Measurements from ENCODE around the gene KRT86.
"Not testable (repeated sequence)": the region's sequence is repeated elsewhere in the genome, so short reads cannot be mapped to it uniquely, and the experiment has no call there.

Gene KRT86

GRCh38 chr12:52280796-52281560, 6.5 kb downstream of the KRT86 start:
- Histone ChIP-seq H3K4me1 (ENCODE audit: control insufficient read depth, insufficient read depth, low read length) (no peaks in the 10 kb centered on the region), H3K36me3 (ENCODE audit: control insufficient read depth, insufficient read depth, low read length) (no peaks in the 10 kb centered on the region), H3K4me3 (ENCODE audit: low read depth, low read length) (no peak overlapping the region), H3K9me3 (ENCODE audit: control insufficient read depth, insufficient read depth, low read length) (no peaks in the 10 kb centered on the region), H3K27me3 (ENCODE audit: control insufficient read depth, insufficient read depth, low read length) (peaks cover 21% of the 10 kb centered on the region), H3K9ac (ENCODE audit: low read depth, low read length) (no peak overlapping the region)

GRCh38 chr12:52284562-52285171, 10.2 kb downstream of the KRT86 start:
- Histone ChIP-seq H3K4me1 (ENCODE audit: control insufficient read depth, insufficient read depth, low read length) (no peaks in the 10 kb centered on the region), H3K36me3 (ENCODE audit: control insufficient read depth, insufficient read depth, low read length) (no peaks in the 10 kb centered on the region), H3K27me3 (ENCODE audit: control insufficient read depth, insufficient read depth, low read length) (no peaks in the 10 kb centered on the region), H3K9me3 (ENCODE audit: control insufficient read depth, insufficient read depth, low read length) (no peaks in the 10 kb centered on the region), H3K9ac (ENCODE audit: low read depth, low read length) (no peak overlapping the region), H3K4me3 (ENCODE audit: low read depth, low read length) (no peak overlapping the region)

DNA sequence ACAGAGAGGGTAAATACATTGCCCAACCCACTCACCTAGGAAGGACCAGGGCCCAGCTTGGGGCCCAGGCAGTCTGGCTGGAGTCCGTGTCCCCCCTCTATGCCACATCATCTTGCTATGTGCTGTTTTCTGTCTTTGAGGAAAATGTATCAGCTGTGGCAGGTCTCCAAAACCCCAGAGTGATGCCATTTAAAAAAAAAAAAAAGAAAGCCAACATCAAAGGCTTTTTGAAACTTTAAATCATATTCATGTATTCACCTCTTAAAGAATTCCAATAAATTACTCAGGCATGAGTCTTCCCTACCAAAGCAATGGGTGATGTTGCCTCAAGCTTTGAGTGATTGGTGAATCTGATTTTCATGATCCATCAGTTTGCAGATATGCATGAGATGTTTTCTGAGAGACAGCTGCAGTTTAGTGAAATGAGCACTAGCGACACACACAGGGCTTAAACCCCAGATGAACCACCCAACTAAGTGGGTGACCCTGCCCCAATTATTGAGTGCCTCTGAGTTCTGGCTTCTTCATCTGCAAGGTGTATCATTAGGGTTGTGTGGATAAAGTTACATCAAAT, 10.8 kb downstream of the KRT86 start:
- Histone ChIP-seq H3K9ac (ENCODE audit: low read depth, low read length) (no peak overlapping the region), H3K9me3 (ENCODE audit: control insufficient read depth, insufficient read depth, low read length) (no peaks in the 10 kb centered on the region), H3K36me3 (ENCODE audit: control insufficient read depth, insufficient read depth, low read length) (no peaks in the 10 kb centered on the region), H3K4me3 (ENCODE audit: low read depth, low read length) (no peak overlapping the region), H3K4me1 (ENCODE audit: control insufficient read depth, insufficient read depth, low read length) (no peaks in the 10 kb centered on the region), H3K27me3 (ENCODE audit: control insufficient read depth, insufficient read depth, low read length) (no peaks in the 10 kb centered on the region)

- H3K36me3 ChIP-seq (ENCODE audit: control insufficient read depth, insufficient read depth, low read length), result no peaks in the 10 kb centered on the region
- H3K9ac ChIP-seq (ENCODE audit: low read depth, low read length), result no peak overlapping the region
- H3K27me3 ChIP-seq (ENCODE audit: control insufficient read depth, insufficient read depth, low read length), result no peaks in the 10 kb centered on the region
- H3K4me3 ChIP-seq (ENCODE audit: low read depth, low read length), result no peak overlapping the region
- H3K4me1 ChIP-seq (ENCODE audit: control insufficient read depth, insufficient read depth, low read length), result no peaks in the 10 kb centered on the region
- H3K9me3 ChIP-seq (ENCODE audit: control insufficient read depth, insufficient read depth, low read length), result no peaks in the 10 kb centered on the region
These were observed 11.5 kb downstream of the KRT86 start for GRCh38 chr12:52285851-52286530.

- not testable (repeated sequence) for H3K4me3 ChIP-seq (ENCODE audit: low read depth, low read length); H3K4me1 ChIP-seq (ENCODE audit: control insufficient read depth, insufficient read depth, low read length); H3K27me3 ChIP-seq (ENCODE audit: control insufficient read depth, insufficient read depth, low read length)
These were observed 12.7 kb downstream of the KRT86 start for GRCh38 chr12:52286857-52287785.

DNA sequence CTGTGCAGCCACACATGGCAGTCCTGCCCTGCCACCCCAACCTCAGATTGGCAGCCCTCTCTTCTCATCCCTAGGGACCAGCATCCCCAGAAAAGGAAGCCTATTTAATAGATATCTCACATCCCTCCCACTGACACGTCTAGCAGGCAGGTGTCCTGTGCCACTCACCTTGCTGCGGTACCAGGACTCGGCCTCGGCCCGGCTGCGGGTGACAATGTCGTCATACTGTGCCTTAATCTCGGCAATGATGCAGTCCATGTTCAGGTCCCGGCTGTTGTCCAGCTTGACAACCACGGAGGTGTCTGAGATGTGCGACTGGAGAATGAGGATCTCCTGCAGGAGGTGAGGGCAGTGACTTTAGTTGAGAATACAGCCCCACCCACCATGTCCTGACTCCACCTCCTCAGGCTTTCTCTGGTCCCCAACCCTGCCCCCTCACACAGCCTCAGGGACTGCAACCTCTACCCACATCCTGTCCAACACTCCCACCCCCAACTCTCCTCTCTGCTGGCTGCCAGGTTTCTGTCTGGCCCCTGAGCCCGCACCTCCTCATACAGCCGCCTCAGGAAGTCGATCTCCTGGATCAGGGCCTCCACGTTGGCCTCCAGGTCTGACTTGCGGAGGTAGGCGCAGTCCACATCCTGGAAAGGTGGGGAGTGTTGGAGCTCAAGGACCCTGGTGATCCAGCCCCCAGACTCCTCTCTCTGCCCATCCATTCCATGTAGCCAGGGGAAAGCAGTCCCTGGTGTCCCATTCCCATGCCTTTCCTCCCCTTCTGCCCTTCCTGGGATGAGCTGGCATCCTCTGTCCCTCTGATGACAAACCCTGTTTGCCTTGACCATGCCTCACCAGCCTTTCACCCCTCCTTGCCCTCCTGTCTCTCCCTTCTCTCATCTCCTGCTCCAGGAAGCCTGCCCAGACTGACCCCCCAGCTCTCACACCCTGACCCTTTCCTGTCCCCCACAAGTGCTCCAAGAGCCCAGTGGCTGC, 13.7 kb downstream of the KRT86 start:
- not testable (repeated sequence) for H3K9ac ChIP-seq (ENCODE audit: low read depth, low read length); H3K4me3 ChIP-seq (ENCODE audit: low read depth, low read length); H3K27me3 ChIP-seq (ENCODE audit: control insufficient read depth, insufficient read depth, low read length); H3K36me3 ChIP-seq (ENCODE audit: control insufficient read depth, insufficient read depth, low read length); H3K4me1 ChIP-seq (ENCODE audit: control insufficient read depth, insufficient read depth, low read length); H3K9me3 ChIP-seq (ENCODE audit: control insufficient read depth, insufficient read depth, low read length)

More at GRCh38 chr12:52286857-52287785, 12.7 kb downstream of the KRT86 start:
- H3K36me3 ChIP-seq (ENCODE audit: control insufficient read depth, insufficient read depth, low read length); H3K9me3 ChIP-seq (ENCODE audit: control insufficient read depth, insufficient read depth, low read length); H3K9ac ChIP-seq (ENCODE audit: low read depth, low read length): not testable (repeated sequence)

- not testable (repeated sequence) for H3K9me3 ChIP-seq (ENCODE audit: control insufficient read depth, insufficient read depth, low read length); H3K9ac ChIP-seq (ENCODE audit: low read depth, low read length)
These were observed 16.2 kb downstream of the KRT86 start for GRCh38 chr12:52290483-52291134.

DNA sequence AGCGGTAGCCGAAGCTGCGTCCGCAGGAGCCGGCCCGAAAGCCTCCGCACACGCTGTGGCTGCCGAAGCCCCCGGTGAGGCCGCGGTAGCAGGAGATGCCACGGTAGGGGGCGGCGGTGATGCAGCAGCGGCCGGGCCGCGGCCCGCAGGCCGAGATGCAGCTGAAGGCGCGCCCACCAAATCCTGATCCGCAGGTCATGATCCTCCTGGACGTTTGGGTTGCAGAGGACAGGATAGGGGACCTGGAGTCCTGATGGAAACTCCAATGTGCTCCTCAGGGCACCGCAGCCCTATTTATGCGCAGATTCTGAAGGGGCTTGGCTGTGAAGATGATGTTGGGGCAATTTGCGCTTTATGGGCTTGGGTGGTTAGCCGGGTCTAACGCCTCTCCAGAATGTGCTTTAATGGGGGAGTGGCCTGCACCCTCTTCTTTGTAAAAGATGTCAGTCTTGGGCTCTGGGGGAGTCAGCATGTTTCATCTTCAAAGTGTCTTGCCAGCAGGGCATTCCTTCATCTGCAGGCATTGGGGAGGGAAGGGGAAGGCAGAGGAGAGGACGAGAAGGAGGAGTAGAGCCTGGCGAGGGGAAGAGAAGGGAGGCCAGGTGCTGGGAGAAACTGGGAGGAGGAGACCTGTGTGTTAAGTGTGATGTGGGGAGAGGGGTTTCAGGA, 17.0 kb downstream of the KRT86 start, which contains the start of gene KRT81:
Gene KRT81 (minus strand): TSS at position 268 of the 669 bp plus-strand sequence. CDS start 69 bp downstream, at position 199.
- Histone ChIP-seq H3K9me3 (ENCODE audit: control insufficient read depth, insufficient read depth, low read length) (no peaks in the 10 kb centered on the region), H3K4me1 (ENCODE audit: control insufficient read depth, insufficient read depth, low read length) (no peaks in the 10 kb centered on the region), H3K27me3 (ENCODE audit: control insufficient read depth, insufficient read depth, low read length) (no peaks in the 10 kb centered on the region), H3K4me3 (ENCODE audit: low read depth, low read length) (no peak within 1 kb of the TSS), H3K36me3 (ENCODE audit: control insufficient read depth, insufficient read depth, low read length) (no peaks in the 10 kb centered on the region), H3K9ac (ENCODE audit: low read depth, low read length) (no peak within 1 kb of the TSS)

More at GRCh38 chr12:52290483-52291134, 16.2 kb downstream of the KRT86 start:
- not testable (repeated sequence) for H3K27me3 ChIP-seq (ENCODE audit: control insufficient read depth, insufficient read depth, low read length); H3K4me1 ChIP-seq (ENCODE audit: control insufficient read depth, insufficient read depth, low read length); H3K4me3 ChIP-seq (ENCODE audit: low read depth, low read length); H3K36me3 ChIP-seq (ENCODE audit: control insufficient read depth, insufficient read depth, low read length)

- Histone ChIP-seq H3K9me3 (ENCODE audit: control insufficient read depth, insufficient read depth, low read length) (no peaks in the 10 kb centered on the region), H3K4me3 (ENCODE audit: low read depth, low read length) (no peak overlapping the region), H3K4me1 (ENCODE audit: control insufficient read depth, insufficient read depth, low read length) (no peaks in the 10 kb centered on the region), H3K27me3 (ENCODE audit: control insufficient read depth, insufficient read depth, low read length) (peaks cover 3% of the 10 kb centered on the region), H3K36me3 (ENCODE audit: control insufficient read depth, insufficient read depth, low read length) (no peaks in the 10 kb centered on the region), H3K9ac (ENCODE audit: low read depth, low read length) (no peak overlapping the region)
These were observed 19.5 kb downstream of the KRT86 start for GRCh38 chr12:52293926-52294325.
